Loucy (cell line): Measurements from ENCODE around the gene ZNF484.
"Not testable (repeated sequence)": the region's sequence is repeated elsewhere in the genome, so short reads cannot be mapped to it uniquely, and the experiment has no call there.

Experiments used
- H2AFZ ChIP-seq: fragments of 200-600 bp; sonication (generic); 2 replicates; pipeline ENCODE4 v1.6.0; 2016; ENCODE audit warnings: antibody characterized with exemption, mild to moderate bottlenecking, low read length, moderate library complexity
- H3F3A ChIP-seq: fragments of 200-600 bp; 2 replicates; pipeline ENCODE4 v1.6.0; 2016; ENCODE audit warnings: antibody characterized with exemption, low read depth, mild to moderate bottlenecking
- H3K27me3 ChIP-seq: fragments of 200-600 bp; sonication (generic); 2 replicates; pipeline ENCODE4 v1.6.1; 2014; ENCODE audit warnings: low read length, mild to moderate bottlenecking; ENCODE audit not compliant: insufficient read depth, poor library complexity, severe bottlenecking
- H3K36me3 ChIP-seq: fragments of 200-600 bp; sonication (generic); 2 replicates; pipeline ENCODE4 v1.6.1; 2016; ENCODE audit warnings: low read length; ENCODE audit not compliant: insufficient read depth
- H3K4me1 ChIP-seq: fragments of 200-600 bp; sonication (generic); 2 replicates; pipeline ENCODE4 v1.5.1; 2014; ENCODE audit warnings: low read length, mild to moderate bottlenecking; ENCODE audit not compliant: insufficient read depth, poor library complexity, severe bottlenecking
- H3K4me2 ChIP-seq: fragments of 200-600 bp; sonication (generic); 2 replicates; pipeline ENCODE4 v1.6.0; 2014; ENCODE audit warnings: antibody characterized with exemption, low read length, low read depth, mild to moderate bottlenecking; ENCODE audit not compliant: poor library complexity, severe bottlenecking
- H3K4me3 ChIP-seq: fragments of 200-600 bp; sonication (generic); 2 replicates; pipeline ENCODE4 v1.5.1; 2014; ENCODE audit warnings: low read length, mild to moderate bottlenecking, mixed read lengths; ENCODE audit not compliant: poor library complexity, severe bottlenecking
- H3K79me2 ChIP-seq: fragments of 200-600 bp; sonication (generic); 2 replicates; pipeline ENCODE4 v1.6.1; 2014; ENCODE audit warnings: low read length; ENCODE audit not compliant: insufficient read depth
- H3K9ac ChIP-seq: fragments of 200-600 bp; sonication (generic); 2 replicates; pipeline ENCODE4 v1.6.0; 2014; ENCODE audit warnings: mild to moderate bottlenecking, low read depth, low read length, moderate library complexity; ENCODE audit not compliant: poor library complexity, severe bottlenecking
- H3K9me2 ChIP-seq: fragments of 200-600 bp; sonication (generic); replicated peaks from 2 replicates; pipeline ENCODE4 v1.6.1; 2016; ENCODE audit warnings: low read depth, low read length, mixed read lengths
- H3K9me3 ChIP-seq: fragments of 200-600 bp; sonication (generic); 2 replicates; pipeline ENCODE4 v1.6.1; 2014; ENCODE audit warnings: mild to moderate bottlenecking, antibody characterized with exemption, low read length, low read depth; ENCODE audit not compliant: insufficient read depth
- H4K20me1 ChIP-seq: fragments of 200-600 bp; sonication (generic); 2 replicates; pipeline ENCODE4 v1.6.0; 2014; ENCODE audit warnings: antibody characterized with exemption, low read length, mild to moderate bottlenecking; ENCODE audit not compliant: insufficient read depth, poor library complexity, severe bottlenecking
- EZH2phosphoT487 ChIP-seq: fragments of 200-600 bp; IDR thresholded peaks from 2 replicates; pipeline ENCODE4 v1.6.1; 2018; ENCODE audit warnings: antibody characterized with exemption, mild to moderate bottlenecking, moderate library complexity, borderline replicate concordance
- TF ChIP-seq, protein P1 (sequence below): fragments of 200-600 bp; sonication (generic); conservative IDR thresholded peaks from 2 replicates; pipeline ENCODE4 v1.5.1; 2014; ENCODE audit warnings: mild to moderate bottlenecking, antibody characterized with exemption, low read length

ZNF484 gene

DNA sequence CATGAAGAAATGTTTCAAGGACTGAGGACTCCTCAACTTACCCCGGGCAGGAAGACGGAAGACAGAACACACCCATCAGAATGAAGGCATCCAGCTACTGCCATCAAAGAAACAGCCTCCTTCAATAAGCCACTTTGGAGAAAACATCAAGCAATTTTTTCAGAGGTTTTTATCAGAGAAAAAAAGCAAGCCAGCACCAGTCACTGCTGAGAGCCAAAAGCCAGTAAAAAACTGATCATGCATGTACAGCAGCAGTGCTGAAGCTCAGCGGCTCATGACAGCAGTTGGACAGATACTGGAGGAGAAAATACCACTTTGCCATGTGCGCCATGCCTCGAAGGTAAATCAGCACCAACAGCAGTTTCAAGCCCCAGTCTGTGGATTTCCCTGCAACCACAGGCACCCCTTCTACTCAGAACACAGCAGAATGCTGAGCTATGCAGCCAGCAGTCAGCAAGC lies 10.1 kb upstream of the ZNF484 start:
- Histone ChIP-seq H3K9me3 (no peaks in the 10 kb centered on the region), H3K4me2 (peak overlapping the region; percentile 21), H3K36me3 (no peaks in the 10 kb centered on the region), H3K9me2 (no peaks in the 10 kb centered on the region), H2AFZ (no peak overlapping the region), H3K27me3 (no peaks in the 10 kb centered on the region), H3K9ac (no peak overlapping the region), H3K4me1 (peaks cover 21% of the 10 kb centered on the region), H3K79me2 (no peaks in the 10 kb centered on the region), H3F3A (no peaks in the 10 kb centered on the region), H4K20me1 (no peaks in the 10 kb centered on the region), H3K4me3 (no peak overlapping the region)
- TF ChIP-seq, protein P1, sequence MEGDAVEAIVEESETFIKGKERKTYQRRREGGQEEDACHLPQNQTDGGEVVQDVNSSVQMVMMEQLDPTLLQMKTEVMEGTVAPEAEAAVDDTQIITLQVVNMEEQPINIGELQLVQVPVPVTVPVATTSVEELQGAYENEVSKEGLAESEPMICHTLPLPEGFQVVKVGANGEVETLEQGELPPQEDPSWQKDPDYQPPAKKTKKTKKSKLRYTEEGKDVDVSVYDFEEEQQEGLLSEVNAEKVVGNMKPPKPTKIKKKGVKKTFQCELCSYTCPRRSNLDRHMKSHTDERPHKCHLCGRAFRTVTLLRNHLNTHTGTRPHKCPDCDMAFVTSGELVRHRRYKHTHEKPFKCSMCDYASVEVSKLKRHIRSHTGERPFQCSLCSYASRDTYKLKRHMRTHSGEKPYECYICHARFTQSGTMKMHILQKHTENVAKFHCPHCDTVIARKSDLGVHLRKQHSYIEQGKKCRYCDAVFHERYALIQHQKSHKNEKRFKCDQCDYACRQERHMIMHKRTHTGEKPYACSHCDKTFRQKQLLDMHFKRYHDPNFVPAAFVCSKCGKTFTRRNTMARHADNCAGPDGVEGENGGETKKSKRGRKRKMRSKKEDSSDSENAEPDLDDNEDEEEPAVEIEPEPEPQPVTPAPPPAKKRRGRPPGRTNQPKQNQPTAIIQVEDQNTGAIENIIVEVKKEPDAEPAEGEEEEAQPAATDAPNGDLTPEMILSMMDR: no peak
- no peak for TF ChIP-seq EZH2phosphoT487

DNA sequence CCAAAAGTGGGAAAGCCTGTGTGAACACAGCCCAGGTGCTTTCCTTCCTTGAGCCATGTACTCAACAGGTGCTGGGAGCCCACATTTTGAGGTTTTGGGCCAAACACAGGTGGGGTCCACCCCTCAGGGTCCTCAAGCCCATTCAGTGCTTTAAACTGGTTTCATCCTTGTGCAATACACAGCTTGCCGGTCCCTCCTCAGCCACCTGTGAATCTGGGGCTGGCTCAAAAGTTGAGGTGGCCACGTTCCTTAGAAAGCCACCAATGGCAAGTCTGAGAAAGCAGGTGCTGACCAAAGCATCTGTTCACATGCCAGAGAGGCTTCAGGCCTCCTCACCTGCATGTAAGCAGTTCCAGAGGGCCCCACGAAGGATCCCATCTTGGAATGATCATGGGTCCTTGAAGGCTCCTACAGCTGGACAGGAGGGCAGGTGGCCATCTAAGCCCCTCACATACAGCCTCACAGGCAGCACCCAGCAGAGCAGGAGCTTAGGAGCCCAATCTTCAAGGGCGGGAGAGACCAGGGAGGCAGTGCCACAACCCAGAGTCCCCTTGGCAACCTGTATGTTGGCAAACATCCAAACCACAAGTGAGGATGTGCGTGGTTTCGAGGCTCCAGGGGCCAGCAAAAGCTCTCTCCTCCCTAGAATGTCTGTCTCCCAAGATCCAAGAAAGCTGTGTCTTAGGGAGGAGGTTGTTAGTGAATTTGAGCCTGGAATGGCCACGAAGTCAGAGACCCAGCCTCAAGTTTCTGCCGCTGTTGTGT lies 9.2 kb upstream of the ZNF484 start:
- H3K4me1 ChIP-seq: peaks cover 21% of the 10 kb centered on the region

DNA sequence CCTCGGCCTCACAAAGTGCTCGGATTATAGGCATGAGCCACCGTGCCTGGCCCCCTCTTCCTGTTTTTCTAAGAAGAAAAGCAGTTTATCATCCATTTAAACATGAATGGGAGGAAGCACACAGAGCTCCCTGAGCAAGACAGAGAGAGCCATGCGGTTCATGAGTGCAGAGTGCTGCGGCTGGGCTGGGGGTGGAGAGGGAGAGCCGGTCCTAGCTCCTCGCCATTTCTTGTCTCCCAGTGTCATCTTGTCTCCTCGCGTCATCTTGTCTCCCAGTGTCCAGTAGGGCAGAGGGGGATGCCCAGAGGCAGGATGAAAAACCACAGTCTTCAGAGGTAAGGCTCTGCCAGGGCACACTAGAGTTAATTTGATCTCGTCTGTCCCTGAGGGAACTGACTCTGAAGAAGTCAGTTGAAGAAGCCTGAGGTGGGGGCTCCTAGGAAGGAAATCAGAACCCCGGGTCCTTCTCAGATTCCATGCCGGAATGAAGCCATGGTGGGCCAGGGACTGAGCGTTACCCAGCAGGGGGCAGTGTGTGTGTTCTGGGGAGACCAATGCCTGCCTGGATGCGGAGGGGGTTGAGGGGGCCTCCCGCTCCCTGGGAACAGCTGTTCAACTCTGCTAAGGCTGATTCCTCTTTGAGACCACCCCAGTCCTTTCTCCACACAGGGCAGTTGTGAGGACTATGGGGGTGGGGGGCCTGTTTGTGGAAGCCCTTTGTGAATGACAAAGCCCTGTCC lies 6.0 kb upstream of the ZNF484 start:
- H3K9me3 ChIP-seq, H3F3A ChIP-seq, H3K9me2 ChIP-seq, H3K4me3 ChIP-seq, H3K27me3 ChIP-seq, H4K20me1 ChIP-seq, H3K36me3 ChIP-seq, H3K4me2 ChIP-seq, H2AFZ ChIP-seq, H3K79me2 ChIP-seq, H3K9ac ChIP-seq: not testable (repeated sequence)
- TF ChIP-seq, protein P1: peak; percentile 41
- peaks cover 21% of the 10 kb centered on the region for H3K4me1 ChIP-seq

More for the DNA sequence above, 9.2 kb upstream of the ZNF484 start:
- H3K9me3 ChIP-seq, H3K79me2 ChIP-seq, H3K27me3 ChIP-seq, H3K36me3 ChIP-seq, H3K9ac ChIP-seq, H3K9me2 ChIP-seq, H4K20me1 ChIP-seq, H3F3A ChIP-seq, H3K4me3 ChIP-seq, H2AFZ ChIP-seq: not testable (repeated sequence)
- H3K4me2 ChIP-seq: peak overlapping the region; percentile 21
